Sigmoid colon (tissue), 7 donors: ENCODE measurements around the gene TMC8. TPM values are rescaled to one million over a fixed set of nuclear protein-coding genes. Genes with fewer than 3 reads are reported as not detected.

Experiments used
- DNase-seq: peaks from one replicate; pipeline ENCODE4 v3.0.0-alpha.2; 2019
- H3K27ac ChIP-seq, 4 donors: fragments of 200-600 bp; sonication (generic); one replicate each; pipeline ENCODE4 v1.5.1; 2016 to 2019; ENCODE audit warnings: mild to moderate bottlenecking in 1 of 4
- H3K27me3 ChIP-seq, 3 donors: fragments of 200-600 bp; sonication (generic); one replicate each; pipeline ENCODE4 v1.5.1; 2019; ENCODE audit warnings: mild to moderate bottlenecking in 1 of 3
- H3K36me3 ChIP-seq, 4 donors: fragments of 200-600 bp; sonication (generic); one replicate each; pipeline ENCODE4 v1.5.1; 2016 to 2019
- H3K4me1 ChIP-seq, 4 donors: fragments of 200-600 bp; sonication (generic); one replicate each; pipeline ENCODE4 v1.5.1; 2017 to 2019
- H3K4me3 ChIP-seq, 4 donors: fragments of 200-600 bp; sonication (generic); one replicate each; pipeline ENCODE4 v1.5.1; 2017 to 2019; ENCODE audit warnings: mild to moderate bottlenecking in 2 of 4, moderate library complexity in 1 of 4
- H3K9me3 ChIP-seq, 4 donors: fragments of 200-600 bp in 3 of 4; sonication (generic) in 3 of 4; one replicate each; pipeline versions ENCODE4 v1.5.1 to v1.6.1; 2013 to 2019
- EP300 ChIP-seq, 4 donors: sonication (generic); formaldehyde crosslinking; IDR thresholded peaks; one replicate each; pipeline ENCODE4 v1.6.1; 2017; ENCODE audit warnings: antibody characterized with exemption in 4 of 4
- POLR2A ChIP-seq, 2 donors: fragments of 450-650 bp; IDR thresholded peaks; one replicate each; pipeline ENCODE4 v1.6.1; 2016; ENCODE audit warnings: antibody characterized with exemption in 2 of 2, mild to moderate bottlenecking in 2 of 2, moderate library complexity in 2 of 2
- POLR2AphosphoS5 ChIP-seq, 4 donors: sonication (generic); formaldehyde crosslinking; IDR thresholded peaks; one replicate each; pipeline ENCODE4 v1.6.1; 2017; ENCODE audit warnings: antibody characterized with exemption in 4 of 4
- WGBS, 2 donors: extraction: QIAGEN DNeasy Blood & Tissue Kit; methylation state at CpG; one replicate each; pipeline ENCODE4 v1.1.7; 2013; 5-methylcytosine and 5-hydroxymethylcytosine counted together
- intact Hi-C: fragments of 100-400 bp; cut with DNase I; formaldehyde crosslinking; loops from one replicate; pipeline ENCODE4 v1.15.1; 2023
- polyA plus RNA-seq, 3 donors: library from polyadenylated mRNA; stranded (reverse); fragments of 200-250 nt; gene quantifications; one replicate each; pipeline ENCODE4 v1.2.3, GENCODE V29; 2013
- total RNA-seq, 4 donors: library from RNA; depleted of rRNA; stranded (reverse); fragments of >200 nt; gene quantifications; one replicate each; pipeline ENCODE4 v1.1.0, GENCODE V29; 2016
- TF ChIP-seq, protein P1 (sequence below), 4 experiments: fragments of 450-650 bp in 3 of 4; fragments of 200-600 bp in 1 of 4; IDR thresholded peaks; one replicate each; pipeline ENCODE4 v1.5.1; 2016 to 2019; ENCODE audit warnings: antibody characterized with exemption in 4 of 4, mild to moderate bottlenecking in 3 of 4, moderate library complexity in 2 of 4
- donor health status: healthy with polysubstance abuse.
- donor health status: Bipolar disorder and iron deficiency.
- donor health status: healthy.

Gene TMC8
- total and polyA plus RNA-seq, 7 donors = 1.8 to 51.7 (median 3.0) TPM

DNA sequence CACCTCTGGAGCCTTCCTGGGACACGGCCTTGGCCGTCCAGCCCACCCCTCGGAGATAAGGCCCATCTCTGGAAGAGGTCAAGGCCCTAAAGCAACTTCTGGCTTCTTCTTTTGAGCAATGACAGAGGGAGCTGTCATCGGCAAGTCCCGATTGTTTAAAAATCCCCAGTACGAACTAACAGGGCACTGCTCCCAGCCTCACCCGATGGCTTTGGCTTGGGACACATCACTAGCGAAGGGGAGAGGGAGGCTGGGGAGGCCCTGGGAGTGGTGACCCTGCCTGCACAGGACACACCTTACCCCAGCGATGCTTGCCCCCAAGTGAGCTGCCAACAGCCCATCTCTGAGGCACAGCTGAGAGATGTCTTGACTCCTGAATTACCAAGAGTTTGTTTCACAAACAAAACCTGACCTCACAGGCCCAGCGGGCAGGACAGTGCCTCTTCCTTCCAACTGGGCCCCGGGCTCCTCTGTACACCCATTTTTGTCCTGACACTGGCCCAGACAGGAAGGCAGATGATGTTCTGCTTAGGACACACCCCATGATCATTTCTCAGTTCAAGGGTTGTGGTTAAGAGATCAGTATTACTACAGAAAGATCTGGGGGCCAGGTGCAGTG is 42.6 kb downstream of the TMC8 start:
- intact Hi-C loops = no loop called here
- H3K36me3 ChIP-seq = no peaks in the 10 kb centered on the region
- TF ChIP-seq POLR2AphosphoS5 (IDR thresholded peaks at IDR 0.05) (no peak), POLR2A (IDR thresholded peaks at IDR 0.05) (no peak), EP300 (IDR thresholded peaks at IDR 0.05) (no peak)
- TF ChIP-seq, protein P1, sequence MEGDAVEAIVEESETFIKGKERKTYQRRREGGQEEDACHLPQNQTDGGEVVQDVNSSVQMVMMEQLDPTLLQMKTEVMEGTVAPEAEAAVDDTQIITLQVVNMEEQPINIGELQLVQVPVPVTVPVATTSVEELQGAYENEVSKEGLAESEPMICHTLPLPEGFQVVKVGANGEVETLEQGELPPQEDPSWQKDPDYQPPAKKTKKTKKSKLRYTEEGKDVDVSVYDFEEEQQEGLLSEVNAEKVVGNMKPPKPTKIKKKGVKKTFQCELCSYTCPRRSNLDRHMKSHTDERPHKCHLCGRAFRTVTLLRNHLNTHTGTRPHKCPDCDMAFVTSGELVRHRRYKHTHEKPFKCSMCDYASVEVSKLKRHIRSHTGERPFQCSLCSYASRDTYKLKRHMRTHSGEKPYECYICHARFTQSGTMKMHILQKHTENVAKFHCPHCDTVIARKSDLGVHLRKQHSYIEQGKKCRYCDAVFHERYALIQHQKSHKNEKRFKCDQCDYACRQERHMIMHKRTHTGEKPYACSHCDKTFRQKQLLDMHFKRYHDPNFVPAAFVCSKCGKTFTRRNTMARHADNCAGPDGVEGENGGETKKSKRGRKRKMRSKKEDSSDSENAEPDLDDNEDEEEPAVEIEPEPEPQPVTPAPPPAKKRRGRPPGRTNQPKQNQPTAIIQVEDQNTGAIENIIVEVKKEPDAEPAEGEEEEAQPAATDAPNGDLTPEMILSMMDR (IDR thresholded peaks at IDR 0.05) = no peak
- peak overlapping the region; percentile 60 to 92 (median 64) for H3K27ac ChIP-seq
- H3K27me3 ChIP-seq = no peaks in the 10 kb centered on the region
- H3K9me3 ChIP-seq = no peaks in the 10 kb centered on the region
- H3K4me3 ChIP-seq = no peak overlapping the region
- DNase-seq = no peak
- H3K4me1 ChIP-seq = peaks cover 0 to 64% (median 50%) of the 10 kb centered on the region in 4 donors
- WGBS, 2 donors = 28 to 58% methylated on average over 11 of the region's 11 CpGs

DNA sequence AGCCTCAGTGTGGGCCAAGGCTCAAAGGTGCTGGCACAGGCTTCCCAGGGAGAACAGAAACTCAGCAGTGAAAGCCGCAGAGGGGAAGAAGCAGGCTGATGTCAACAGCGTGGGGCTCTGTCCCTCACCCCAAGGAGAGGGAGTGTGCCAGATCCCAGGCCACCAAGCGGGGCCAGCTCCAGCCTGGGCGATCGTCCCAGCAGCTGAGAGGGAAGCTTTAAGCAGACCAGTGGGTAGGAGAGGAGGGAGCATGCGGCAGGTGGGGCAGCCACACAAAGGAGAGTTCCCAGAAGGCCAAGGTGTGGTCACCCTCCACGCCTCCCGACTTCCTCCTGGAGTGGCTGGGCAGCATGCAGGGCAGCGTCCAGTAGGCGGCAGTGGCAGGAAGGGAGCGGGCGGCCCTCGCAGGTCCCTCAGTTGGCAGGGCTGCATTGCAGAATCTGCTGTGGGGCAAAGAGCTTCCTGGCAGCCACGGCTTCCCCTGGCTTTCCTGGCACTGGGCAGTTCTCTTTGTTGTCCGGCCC is 43.8 kb downstream of the TMC8 start:
- H3K9me3 ChIP-seq = no peaks in the 10 kb centered on the region
- H3K36me3 ChIP-seq = no peaks in the 10 kb centered on the region
- peak in 1 of 2 donors; percentile 72 for TF ChIP-seq POLR2A (IDR thresholded peaks at IDR 0.05)
- TF ChIP-seq EP300 (IDR thresholded peaks at IDR 0.05) = no peak
- TF ChIP-seq, protein P1 (IDR thresholded peaks at IDR 0.05) = peak in 2 of 4 experiments; percentile 13 to 63
- peak in 3 of 4 donors; percentile 32 to 48 (median 37) for TF ChIP-seq POLR2AphosphoS5 (IDR thresholded peaks at IDR 0.05)
- DNase-seq = peak; percentile 85
- peaks cover 0 to 58% (median 42%) of the 10 kb centered on the region in 4 donors for H3K4me1 ChIP-seq
- no peaks in the 10 kb centered on the region for H3K27me3 ChIP-seq
- WGBS, 2 donors = 12 to 50% methylated on average over 15 of the region's 15 CpGs
- intact Hi-C loops = no loop called here
- peak overlapping the region; percentile 60 to 92 (median 64) for H3K27ac ChIP-seq
- H3K4me3 ChIP-seq = no peak overlapping the region

DNA sequence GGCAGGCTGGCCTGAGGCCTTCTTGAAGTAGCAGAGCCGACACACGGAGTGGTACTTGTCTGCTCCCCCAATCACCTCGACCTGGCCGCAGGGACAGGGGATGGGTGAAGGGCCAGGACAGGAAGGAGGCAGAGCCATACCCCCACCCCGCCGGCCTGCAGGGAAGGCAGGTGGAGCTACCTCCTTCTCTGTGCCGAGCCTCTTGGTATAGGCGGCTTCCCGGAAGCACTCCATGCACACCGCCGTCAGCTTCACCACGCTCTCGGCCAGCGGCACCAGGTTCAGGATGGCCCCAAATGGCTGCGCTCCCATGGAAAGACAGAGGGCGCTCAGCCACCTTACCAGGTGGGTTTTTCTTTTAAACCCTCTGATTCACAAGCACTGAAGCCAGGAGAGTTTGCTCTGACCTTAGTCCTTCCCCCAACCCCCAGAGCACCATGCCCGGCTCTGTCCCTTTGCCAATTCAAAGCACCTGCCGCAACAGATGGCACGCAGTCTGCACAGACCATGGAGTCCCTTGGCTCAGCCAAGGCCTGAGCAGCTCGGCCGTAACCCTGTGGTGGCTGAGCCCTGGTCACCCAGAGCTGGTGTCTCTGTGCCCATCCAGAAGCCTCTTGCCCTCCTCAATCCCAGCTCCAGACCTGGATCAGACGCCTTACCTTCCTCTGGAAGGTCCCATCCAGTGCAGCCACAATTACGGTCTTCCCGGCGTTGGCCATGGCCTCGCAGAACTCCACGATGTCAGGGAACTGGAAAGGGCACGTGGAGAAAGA is 44.5 kb downstream of the TMC8 start:
- TF ChIP-seq POLR2A (IDR thresholded peaks at IDR 0.05) (no peak), POLR2AphosphoS5 (IDR thresholded peaks at IDR 0.05) (no peak), EP300 (IDR thresholded peaks at IDR 0.05) (no peak)
- TF ChIP-seq, protein P1 (IDR thresholded peaks at IDR 0.05) = no peak
- DNase-seq = no peak
- Histone ChIP-seq H3K4me1 (peaks cover 0 to 60% (median 42%) of the 10 kb centered on the region in 4 donors), H3K4me3 (no peak overlapping the region), H3K27me3 (no peaks in the 10 kb centered on the region), H3K27ac (peak overlapping the region; percentile 60 to 92 (median 64)), H3K9me3 (no peaks in the 10 kb centered on the region), H3K36me3 (no peaks in the 10 kb centered on the region)
- WGBS, 2 donors = 24 to 75% methylated on average over 28 of the region's 28 CpGs
- intact Hi-C loops = no loop called here

DNA sequence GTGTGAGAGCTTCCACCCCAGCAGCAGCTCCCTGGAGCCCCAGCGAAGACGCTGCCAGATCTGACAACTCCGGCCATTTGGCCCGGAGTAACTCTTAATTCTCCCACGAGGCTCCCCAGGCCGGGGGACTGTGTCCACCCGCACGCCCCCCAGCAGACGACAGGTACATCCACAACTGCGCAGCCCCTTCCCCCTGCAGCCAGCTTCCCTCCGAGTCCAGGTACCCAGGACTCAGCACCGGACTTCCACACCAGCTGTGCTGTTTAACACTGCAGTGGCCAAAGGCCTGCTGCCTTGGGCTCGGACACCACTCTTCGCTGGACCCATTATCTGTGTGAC is 45.0 kb downstream of the TMC8 start:
- no peaks in the 10 kb centered on the region for H3K27me3 ChIP-seq
- H3K4me3 ChIP-seq = no peak overlapping the region
- intact Hi-C loops = no loop called here
- no peaks in the 10 kb centered on the region for H3K9me3 ChIP-seq
- no peak for DNase-seq
- TF ChIP-seq POLR2AphosphoS5 (IDR thresholded peaks at IDR 0.05) (no peak), EP300 (IDR thresholded peaks at IDR 0.05) (no peak), POLR2A (IDR thresholded peaks at IDR 0.05) (no peak)
- TF ChIP-seq, protein P1 (IDR thresholded peaks at IDR 0.05) = no peak
- H3K36me3 ChIP-seq = no peaks in the 10 kb centered on the region
- H3K27ac ChIP-seq = peak overlapping the region; percentile 60 to 92 (median 64)
- peaks cover 0 to 66% (median 48%) of the 10 kb centered on the region in 4 donors for H3K4me1 ChIP-seq
- WGBS, 2 donors = 77 to 87% methylated on average over 14 of the region's 14 CpGs
